Occipital lobe (tissue), 2 donors: ENCODE measurements around the gene DNASE1L1. TPM values are rescaled to one million over a fixed set of nuclear protein-coding genes. Genes with fewer than 3 reads are reported as not detected.

Experiments
- DNase-seq: peaks from one replicate; lab custom pipeline; 2025; lab: John Stamatoyannopoulos, UW
- total RNA-seq: library from RNA; depleted of rRNA; stranded (reverse); fragments of >200 nt; gene quantifications from one replicate; pipeline ENCODE4 v1.2.3, GENCODE V29; 2014

The DNASE1L1 gene
- total RNA-seq, 1 donor from 2014 or later: 4.4 TPM

DNA sequence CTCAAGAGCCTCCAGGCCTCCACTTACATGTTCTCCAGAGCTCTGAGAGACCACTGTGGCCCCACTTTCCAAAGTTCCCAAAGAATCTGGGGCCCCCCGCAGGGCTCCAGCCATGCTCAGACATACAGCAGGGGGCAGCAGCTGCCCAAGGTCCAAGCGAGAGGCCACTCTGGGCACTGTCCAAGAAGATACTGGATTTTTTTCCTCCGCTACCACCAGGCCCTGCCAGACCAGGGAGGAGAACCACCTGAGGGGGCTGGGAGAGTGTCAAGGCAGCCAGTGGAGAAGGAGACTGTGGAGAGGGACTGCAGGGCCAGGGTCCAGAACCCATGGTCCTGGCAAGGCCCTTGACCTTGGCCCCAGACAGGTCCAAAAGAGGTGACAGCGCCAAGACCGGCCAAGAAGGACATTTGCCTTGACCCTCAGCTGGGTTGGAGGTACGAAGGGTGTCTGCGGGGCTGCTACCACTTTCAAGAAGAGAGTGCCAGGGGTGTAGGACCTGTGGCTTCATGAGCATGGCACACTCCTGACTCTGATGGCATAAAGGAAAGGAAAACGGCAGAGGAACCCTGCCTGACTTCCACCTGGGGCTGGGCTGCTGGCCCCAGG, 24.7 kb downstream of the DNASE1L1 start:
- DNase-seq: no peak

DNA sequence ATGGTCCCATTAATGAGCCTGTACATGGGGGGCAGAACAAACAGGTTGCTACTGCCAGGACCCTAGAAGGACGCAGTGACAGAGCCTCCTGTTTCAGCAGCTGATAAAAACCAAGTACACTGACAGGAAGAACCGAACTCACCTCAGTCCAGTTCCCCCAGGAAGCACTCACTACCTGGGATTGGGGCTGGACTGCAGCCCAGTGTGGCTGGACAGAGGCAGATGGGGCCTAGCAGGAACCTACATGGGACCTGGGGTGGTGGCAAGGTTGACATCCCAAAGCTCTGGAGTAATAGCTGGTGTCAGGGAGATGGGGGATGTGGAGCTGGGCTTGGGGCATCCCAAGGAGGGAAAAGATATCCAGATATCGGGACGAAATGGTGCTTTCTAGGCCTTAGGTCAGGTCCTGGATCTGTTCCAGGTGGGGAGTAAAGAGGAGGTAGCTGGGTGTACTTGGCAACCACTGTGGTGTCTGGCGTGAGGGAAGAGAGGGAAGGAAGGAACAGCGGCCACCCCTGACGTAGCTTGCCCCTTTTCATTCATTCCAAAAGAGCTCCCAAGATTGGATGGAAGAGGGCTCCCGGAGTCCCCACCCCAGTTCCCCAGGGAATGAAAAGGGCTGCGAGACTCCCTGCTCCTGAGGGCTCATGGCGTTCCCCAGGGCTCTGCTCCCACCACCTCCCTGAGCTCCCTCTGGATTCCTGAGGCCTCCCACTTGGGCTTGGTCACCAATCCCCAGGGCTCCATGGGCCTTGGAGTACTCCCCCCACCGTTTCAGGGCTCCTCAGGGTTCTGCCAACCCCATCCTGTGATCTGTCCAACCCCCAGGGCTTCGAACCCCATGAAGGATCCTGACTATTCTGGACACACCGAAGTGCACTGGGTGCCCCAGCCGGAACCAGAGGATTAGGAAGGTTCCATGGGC, 25.4 kb downstream of the DNASE1L1 start:
- DNase-seq: no peak

DNA sequence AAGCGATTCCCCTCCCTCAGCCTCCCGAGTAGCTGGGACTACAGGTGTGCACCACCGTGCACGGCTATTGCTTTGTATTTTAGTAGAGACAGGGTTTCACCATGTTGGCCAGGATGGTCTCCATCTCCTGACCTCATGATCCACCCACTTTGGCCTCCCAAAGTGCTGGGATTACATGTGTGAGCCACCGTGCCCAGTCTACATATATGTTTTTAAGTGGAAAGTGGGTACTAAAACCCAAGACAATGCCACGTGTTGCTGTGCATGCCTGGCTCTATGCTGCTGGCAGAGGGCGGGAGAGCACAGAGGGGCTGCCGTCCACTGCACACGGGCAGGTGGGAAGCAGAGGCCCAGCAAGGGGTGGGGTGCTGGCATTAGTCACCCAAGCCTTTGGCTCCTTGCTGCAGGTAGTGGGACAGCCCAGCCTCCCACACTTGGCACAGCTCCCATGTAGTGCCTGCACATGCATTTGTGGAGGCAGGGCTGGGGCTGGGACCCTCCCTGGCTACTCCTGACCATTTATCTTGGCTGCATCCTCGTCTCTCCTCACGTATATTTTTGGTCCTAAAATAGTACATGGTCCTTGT, 26.5 kb downstream of the DNASE1L1 start:
- DNase-seq: no peak

DNA sequence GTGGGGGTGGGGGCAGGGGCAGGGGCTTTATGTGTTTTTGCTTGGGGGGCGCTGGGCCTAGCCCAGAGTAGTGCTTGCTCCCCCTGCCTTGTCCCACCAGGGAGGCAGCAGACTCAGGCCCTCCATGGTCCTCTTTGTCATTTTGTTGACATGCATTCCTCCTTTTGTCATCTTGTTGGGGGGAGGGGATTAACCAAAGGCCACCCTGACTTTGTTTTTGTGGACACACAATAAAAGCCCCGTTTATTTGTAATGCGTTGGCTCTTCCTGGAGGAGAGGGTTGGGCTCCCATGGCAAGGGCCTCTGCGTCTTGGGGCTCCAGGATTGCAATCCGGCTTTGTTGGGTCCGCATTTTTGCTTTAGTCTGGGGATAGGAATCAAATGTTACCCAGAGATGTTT, 27.8 kb downstream of the DNASE1L1 start:
- no peak for DNase-seq

DNA sequence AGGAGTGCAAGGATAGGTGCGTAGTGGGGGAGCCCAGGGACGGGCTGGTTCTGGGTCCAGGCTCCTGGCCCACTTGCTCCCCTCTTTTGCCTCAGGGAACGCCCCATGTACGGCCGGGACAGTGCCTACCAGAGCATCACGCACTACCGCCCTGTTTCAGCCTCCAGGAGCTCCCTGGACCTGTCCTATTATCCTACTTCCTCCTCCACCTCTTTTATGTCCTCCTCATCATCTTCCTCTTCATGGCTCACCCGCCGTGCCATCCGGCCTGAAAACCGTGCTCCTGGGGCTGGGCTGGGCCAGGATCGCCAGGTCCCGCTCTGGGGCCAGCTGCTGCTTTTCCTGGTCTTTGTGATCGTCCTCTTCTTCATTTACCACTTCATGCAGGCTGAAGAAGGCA, 28.3 kb downstream of the DNASE1L1 start:
- no peak for DNase-seq

DNA sequence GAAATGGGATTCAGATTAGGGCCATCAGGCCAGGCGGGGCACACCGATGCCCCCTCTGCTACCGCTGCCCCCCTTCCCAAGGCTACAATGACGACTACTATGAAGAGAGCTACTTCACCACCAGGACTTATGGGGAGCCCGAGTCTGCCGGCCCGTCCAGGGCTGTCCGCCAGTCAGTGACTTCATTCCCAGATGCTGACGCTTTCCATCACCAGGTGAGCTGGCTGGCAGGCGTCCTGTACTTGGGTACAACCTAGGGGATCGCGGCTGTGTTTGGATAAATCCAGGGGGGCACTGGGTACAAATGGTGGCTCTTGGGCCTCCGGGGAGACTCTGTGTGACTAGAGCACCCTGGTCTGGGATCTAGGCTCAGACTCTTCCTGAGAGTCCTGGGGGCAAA, 28.9 kb downstream of the DNASE1L1 start:
- no peak for DNase-seq

DNA sequence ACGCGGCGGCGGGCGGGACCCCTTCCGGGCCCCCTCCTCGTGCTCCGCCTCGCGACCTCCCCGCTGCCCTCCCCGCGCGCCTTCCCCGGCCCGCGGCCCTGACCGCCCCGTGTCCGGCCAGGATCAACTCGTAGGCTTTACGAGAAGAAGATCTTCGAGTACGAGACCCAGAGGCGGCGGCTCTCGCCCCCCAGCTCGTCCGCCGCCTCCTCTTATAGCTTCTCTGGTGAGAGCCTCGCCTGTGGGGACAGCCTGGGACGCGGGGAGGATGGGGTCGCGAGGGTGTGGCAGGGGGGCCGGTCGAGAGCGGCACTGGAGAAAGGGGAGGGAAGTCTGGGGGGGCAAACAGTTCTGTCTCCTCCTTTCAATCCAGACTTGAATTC, 29.5 kb downstream of the DNASE1L1 start:
- no peak for DNase-seq

DNA sequence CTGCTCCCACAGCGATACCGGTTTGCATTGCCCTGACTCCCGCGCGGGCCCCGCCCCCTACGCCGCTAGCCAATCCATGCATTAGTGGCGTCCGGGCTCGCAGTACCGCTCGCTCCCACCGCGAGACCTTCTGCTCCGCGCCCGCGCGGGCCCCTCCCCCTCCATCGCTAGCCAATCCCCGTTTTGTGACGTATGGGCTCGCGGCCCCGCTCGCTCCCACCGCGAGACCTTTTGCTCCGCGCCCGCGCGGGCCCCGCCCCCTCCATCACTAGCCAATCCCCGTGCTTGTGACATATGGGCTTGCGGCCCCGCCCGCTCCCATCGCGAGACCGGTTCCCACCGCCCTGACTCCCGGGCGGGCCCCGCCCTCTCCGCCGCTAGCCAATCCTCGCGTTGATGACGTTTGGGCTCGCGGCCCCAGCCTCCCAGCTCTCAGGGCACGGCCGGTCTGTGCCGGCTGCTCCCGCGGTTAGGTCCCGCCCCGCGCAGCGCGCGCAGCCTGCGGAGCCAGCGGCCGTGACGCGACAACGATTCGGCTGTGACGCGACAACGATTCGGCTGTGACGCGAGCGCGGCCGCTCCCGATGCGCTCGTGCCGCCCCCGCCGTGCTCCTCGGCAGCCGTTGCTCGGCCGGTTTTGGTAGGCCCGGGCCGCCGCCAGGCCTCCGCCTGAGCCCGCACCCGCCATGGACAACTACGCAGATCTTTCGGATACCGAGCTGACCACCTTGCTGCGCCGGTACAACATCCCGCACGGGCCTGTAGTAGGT, 30.1 kb downstream of the DNASE1L1 start, which contains the start of gene EMD:
Gene EMD, plus strand, starts transcription at position 497 of the 770 bp plus-strand sequence. Its CDS starts 190 bp downstream, at position 687.
- DNase-seq: peak; percentile 99

DNA sequence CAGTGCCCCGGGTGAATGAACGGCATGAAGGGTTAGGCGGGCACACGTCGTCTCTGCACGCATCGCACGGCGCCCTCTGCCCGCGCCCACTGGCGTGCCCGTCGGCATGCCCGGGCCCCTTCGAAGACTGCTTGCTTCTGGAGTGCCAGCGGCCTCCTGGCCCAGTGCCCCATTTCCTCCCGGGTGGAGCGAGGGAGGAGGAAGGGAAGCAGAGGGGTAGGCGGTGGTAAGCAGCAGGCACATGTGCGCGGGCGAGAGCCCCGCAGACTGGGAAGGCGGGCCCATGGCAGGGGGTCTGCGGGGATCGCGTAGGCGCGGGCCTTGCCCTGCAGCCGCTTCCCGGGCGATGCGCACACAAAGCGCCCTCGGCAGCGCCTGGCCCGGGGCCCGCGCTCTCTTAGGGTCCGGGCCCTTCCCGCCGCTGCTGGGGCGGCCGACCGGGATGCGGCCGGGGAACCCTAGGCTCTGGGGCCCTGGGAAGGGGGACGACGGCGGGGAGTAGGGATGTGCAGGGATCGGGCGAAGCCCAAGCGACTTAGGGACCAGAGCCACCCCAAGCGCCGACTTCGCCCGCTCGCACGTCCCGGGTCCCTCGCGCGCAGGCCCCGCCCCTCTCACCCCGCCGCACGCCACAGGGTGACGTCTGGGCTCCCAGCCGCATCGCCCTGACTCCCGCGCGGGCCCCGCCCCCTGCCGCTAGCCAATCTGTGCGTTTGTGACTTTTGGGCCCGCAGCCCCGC, 30.8 kb downstream of the DNASE1L1 start:
- DNase-seq: no peak

DNA sequence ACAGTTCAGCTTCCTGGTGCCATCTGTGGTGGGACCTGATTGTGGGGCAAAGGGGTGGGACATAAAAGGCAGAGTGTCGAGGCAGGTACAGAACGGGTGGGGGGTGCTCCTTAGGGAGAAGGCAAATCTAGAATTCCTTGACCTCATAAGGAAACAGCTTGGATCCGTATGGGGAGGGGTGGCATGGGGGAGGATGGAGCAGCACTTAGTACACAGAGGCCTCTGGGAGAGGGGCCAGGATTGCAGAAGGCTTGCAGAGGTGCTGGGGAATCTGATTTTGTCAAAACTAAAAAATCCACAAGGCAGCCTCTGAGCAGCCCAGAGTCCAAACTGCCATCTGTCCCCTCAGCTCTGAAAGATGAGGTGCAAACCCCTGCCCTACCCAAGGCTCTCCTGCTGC, 32.3 kb downstream of the DNASE1L1 start:
- DNase-seq: no peak

DNA sequence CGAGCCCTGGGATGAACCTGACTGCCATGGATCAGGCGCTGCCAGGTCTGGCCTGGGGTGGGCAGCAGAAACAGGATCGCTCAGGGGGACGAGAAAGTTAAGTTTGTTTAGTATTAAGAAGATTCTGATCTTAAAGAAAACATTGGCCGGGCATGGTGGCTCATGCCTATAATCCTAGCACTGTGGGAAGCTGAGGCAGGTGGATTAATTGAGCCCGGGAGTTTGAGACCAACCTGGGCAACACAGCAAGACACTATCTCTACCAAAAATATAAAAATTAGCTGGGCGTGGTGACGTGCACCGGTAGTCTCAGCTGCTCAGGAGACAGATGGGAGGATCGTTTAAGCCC, 33.9 kb downstream of the DNASE1L1 start:
- no peak for DNase-seq

DNA sequence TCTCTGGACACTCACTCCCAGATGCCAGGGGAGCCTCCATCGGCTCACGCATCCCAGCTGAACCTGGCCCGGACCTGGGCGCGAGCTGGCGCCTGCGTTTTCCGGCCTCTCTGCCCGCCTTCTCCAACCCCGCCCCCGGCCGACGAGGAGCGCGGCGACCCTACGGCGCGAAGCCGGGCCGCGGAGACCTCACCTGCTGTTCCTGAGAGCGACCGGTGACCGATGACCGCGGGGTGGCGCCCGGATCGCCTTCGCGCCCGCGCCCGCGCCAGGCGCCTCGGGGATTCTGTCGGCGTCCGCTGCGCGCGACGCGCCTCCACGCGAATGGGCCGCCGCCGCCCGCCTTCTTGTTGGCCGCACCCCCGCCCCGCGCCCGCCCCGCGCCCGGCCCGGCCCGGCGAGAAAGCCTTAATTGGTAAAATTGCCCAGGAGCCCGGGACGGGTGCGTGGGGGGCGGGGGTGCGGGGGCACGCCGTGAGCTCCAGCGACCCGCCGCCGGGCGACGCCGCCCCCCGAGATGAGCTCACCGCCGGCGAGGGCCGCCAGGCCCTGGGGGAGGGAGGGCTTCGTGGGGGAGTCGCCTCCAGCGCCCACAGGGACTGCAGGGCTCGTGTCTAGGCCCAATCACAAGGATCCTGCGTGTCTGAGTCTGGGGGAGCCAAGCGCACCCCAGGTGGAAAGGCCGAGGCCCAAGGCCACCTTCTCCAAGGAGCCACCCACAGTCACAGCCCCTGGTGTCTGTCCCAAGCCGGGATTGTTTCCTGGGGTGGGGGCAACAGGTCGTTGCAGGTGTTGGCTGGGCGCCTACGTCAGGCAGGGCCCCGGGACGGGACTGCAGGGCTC, 34.5 kb downstream of the DNASE1L1 start, which contains the start of gene FLNA:
Gene FLNA, minus strand, starts transcription at position 322 of the 843 bp plus-strand sequence. CDS start 3,389 bp downstream, outside the sequence.
- no peak for DNase-seq

DNA sequence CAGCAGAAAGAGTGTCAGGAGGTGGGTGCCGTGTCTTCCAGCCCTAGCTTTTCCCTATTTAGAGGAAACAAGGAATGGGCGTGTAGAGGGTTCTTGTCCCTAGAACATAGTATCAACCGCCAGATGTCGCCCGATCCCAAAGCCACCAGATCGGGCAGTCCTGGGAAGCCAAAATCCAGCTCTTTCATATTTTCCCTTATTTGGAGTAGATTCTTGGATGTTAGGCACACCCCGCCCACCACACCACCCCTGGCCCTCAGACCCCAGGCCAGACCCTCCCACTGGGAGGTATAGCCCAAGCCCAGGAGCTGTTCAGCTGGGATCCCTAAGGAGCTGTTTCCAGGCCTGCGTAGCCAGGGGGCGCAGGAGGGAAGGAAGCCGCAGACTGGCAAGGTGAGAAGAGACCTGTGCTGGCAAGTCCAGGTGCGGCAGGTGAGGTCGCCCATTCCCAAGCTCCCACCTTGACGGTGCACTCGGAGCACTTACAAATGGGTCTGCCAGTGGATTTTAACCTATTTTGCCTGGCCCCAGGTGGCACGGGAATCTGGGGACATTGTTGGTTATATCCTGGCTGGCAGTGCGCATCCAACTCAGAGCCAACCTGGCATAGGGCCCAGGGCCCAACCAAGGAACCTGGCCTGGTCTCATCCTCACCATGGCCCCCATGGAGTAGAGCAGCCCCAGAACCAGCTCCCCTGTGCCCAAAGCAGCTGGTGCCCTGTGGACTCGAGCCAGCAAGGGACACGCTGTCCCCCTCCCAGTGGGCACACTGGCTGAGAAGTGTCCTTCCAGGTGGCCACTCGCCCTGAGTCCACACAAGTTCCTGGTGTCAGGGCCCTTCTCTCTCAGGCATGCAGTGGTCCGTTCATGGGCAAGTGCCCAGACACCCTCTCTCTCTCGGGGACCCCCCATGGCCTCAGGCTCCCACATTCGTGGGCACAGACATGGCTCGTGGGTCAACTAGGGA, 35.4 kb downstream of the DNASE1L1 start:
- DNase-seq: peak; percentile 36

DNA sequence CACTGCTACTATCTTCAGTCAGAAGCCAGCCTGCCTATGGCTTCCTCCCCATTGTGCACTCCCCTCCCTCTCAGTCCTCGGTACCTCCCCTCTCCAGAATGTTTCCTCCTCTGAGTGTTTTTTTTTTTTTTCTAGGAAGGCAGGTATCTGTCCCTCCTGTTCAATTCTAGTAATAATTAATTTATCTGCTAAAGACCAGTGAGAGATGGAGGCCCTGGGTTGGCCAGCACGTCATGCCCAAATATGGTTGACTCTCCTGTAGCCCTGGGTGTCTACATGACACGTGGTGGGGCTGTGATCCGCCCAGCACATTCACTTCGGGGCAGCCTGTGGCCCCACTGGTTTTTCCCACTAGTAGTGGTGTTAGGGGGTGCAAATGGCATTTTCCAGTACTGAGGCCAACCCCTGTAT, 36.4 kb downstream of the DNASE1L1 start:
- no peak for DNase-seq

DNA sequence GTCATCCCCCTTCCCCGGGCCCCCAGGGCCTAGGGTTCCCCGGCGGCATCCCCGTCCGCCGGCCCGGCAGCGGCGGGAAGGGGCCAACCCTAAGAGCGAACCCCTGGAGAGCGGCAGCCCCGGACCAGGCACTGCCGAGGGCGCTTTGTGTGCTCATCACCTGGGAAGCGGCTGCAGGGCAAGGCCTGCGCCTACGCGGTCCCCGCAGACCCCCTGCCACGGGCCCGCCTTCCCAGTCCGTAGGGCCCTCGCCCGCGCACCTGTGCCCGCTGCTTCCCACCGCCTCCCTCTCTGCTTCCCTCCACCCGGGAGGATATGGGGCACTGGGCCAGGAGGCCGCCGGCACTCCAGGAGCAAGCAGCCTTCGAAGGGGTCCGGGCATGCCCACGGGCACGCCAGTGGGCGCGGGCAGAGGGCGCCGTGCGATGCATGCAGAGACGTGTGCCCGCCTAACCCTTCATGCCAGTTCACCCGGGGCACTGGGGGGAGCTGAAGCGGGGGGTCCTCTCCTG, 37.2 kb downstream of the DNASE1L1 start:
- DNase-seq: no peak

DNA sequence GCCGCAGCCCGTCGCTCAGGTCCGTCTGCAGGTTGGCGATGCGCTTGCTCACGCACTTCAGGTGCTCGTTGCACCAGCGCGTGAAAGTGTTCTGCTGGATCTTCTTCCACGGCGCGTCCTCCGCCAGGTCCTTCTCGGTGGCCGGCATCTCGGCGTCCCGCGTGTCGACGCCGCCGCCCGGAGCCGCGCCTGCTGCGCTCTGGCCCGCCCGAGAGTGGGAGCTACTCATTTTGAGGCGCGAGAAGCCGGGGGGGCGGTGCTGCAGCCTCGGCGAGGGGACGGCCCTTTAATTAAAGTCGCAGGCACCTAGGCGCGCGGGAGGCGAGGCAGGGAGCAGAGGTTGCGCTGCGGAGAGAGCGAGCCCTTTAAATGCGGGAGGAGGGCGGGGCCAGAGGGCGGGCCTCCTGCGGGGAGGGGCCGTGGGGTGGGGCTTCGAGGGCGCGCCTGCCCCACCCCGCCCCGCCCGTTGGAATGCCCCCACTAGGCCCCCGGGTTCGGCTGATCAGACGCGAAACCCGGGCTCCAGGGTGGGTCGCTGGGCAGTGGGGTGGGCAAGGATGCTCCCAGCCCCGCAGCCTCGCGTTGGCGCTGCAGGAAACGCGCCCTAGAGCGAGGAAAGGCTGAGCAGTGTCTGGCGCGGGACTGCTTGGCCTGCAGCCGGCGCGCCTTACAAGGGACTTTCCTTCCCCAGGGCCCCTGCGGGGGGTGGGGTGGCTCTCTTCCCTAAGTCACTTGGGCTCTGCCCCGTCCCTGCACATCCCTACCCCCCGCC, 37.9 kb downstream of the DNASE1L1 start:
- peak; percentile 87 for DNase-seq

DNA sequence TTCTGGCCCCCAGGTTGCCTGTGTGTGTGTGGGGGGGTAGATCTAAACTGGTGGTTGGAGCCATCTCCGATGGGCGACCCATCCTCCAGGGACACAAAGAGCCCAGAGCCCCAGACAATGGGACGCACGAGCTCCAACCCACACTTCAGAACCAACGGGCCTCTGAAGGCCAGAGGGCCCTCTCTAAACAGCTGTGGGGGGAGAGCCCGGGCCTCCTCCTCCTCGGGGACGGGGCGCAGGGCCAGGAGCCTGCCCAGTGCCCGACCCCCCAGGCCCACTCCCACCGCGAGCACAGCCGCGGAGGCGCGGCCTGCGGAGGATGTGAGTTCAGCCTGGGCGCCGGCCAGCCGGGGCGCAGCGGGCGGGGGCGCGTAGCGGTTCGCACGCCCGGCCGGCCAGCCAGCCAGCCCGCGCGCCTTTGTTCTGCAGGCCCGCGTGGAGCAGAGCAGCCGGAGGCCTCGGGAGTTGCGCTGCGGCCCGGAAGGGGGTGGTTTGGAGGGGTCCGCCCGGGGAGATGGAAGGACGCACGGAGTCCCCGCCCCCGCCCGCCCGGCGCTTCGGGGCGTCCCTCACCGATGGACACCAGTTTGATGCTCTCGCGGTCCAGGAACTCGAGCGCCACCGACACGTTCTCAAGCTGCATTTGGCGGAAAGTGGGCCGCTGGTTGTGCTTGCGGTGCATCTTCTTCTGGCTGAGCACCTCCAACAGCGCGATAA, 38.6 kb downstream of the DNASE1L1 start:
- DNase-seq: no peak
